SK-N-MC (cell line): ENCODE data around the gene CAPN15.

Experiments used
- EZH2 ChIP-seq: fragments of 200-600 bp; sonication (generic); IDR thresholded peaks from one replicate; pipeline ENCODE4 v1.6.1; 2017; ENCODE audit warnings: antibody characterized with exemption
- POLR2AphosphoS5 ChIP-seq: IDR thresholded peaks from 2 replicates; pipeline ENCODE4 v1.6.1; 2012; ENCODE audit warnings: mild to moderate bottlenecking, low read depth, low read length, borderline replicate concordance

- no peak for TF ChIP-seq POLR2AphosphoS5
- TF ChIP-seq EZH2 = no peak
Measured at GRCh38 chr16:537415-538335, 10.2 kb downstream of the CAPN15 start.
